Measurements from ENCODE around the gene NMRAL1. TPM values are rescaled to one million over a fixed set of nuclear protein-coding genes. Genes with fewer than 3 reads are reported as not detected.

Gene NMRAL1
- total and polyA plus RNA-seq, 12 donors, result 9.5 to 46.5 (median 30.0) TPM

GRCh38 chr16:4505356-4506147 is 31.1 kb upstream of the NMRAL1 start:
- ATAC-seq, result peak in 1 of 8 donors; percentile 15

DNA sequence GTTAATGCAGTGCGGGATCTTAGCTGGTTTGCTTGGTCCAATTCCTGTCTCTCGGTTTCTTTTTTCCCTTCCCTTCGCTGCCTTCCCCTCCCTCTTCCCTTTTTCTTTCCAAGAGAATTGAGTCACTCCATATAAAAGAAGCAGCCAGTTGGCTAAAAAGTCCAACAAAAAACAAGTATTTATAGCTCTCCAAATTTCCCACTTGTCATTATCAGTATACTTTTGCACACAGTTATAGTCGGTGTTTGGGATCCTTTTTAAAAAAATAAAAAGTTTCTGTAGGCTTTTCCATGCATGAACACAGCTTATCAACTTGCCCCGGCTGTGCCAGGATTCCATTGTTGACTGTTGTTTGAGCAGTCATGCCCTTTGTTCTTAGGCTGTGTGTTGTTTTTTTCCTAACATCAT is 26.6 kb upstream of the NMRAL1 start:
- intact Hi-C loops (cut with DNase I), result loop anchor here in 1 of 10 donors (10.0 kb wide), 1 partner anchor 454 kb away; the partner anchor contains the start of gene SEC14L5
- peak overlapping the region; percentile 46 to 83 (median 72) for H3K27ac ChIP-seq
- TF ChIP-seq, protein P1, sequence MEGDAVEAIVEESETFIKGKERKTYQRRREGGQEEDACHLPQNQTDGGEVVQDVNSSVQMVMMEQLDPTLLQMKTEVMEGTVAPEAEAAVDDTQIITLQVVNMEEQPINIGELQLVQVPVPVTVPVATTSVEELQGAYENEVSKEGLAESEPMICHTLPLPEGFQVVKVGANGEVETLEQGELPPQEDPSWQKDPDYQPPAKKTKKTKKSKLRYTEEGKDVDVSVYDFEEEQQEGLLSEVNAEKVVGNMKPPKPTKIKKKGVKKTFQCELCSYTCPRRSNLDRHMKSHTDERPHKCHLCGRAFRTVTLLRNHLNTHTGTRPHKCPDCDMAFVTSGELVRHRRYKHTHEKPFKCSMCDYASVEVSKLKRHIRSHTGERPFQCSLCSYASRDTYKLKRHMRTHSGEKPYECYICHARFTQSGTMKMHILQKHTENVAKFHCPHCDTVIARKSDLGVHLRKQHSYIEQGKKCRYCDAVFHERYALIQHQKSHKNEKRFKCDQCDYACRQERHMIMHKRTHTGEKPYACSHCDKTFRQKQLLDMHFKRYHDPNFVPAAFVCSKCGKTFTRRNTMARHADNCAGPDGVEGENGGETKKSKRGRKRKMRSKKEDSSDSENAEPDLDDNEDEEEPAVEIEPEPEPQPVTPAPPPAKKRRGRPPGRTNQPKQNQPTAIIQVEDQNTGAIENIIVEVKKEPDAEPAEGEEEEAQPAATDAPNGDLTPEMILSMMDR (IDR thresholded peaks at IDR 0.05), result no peak
- H3K36me3 ChIP-seq, result peaks cover 0 to 40% (median 3%) of the 10 kb centered on the region in 9 donors
- no peaks in the 10 kb centered on the region for H3K27me3 ChIP-seq
- H3K4me1 ChIP-seq, result peaks cover 6 to 76% (median 48%) of the 10 kb centered on the region in 9 donors
- 16 to 26% methylated on average over 5 of the region's 5 CpGs for WGBS, 2 donors
- DNase-seq, result no peak
- peak in 7 of 8 donors; percentile 13 to 72 (median 53) for ATAC-seq
- H3K9me3 ChIP-seq, result no peaks in the 10 kb centered on the region
- peak overlapping the region in 3 of 10 donors; percentile 14 to 17 (median 17) for H3K4me3 ChIP-seq

More at GRCh38 chr16:4505356-4506147, 31.1 kb upstream of the NMRAL1 start:
- WGBS, 2 donors, result 81 to 82% methylated on average over 13 of the region's 13 CpGs
- TF ChIP-seq, protein P1 (IDR thresholded peaks at IDR 0.05), result no peak
- H3K27ac ChIP-seq, result peak overlapping the region in 4 of 10 donors; percentile 3 to 93 (median 27)
- no peak for DNase-seq
- peaks cover 5 to 56% (median 26%) of the 10 kb centered on the region in 9 donors for H3K36me3 ChIP-seq
- peaks cover 3 to 64% (median 40%) of the 10 kb centered on the region in 9 donors for H3K4me1 ChIP-seq
- H3K9me3 ChIP-seq, result no peaks in the 10 kb centered on the region
- peak overlapping the region in 1 of 10 donors; percentile 16 for H3K4me3 ChIP-seq
- H3K27me3 ChIP-seq, result no peaks in the 10 kb centered on the region
- intact Hi-C loops (cut with DNase I), result loop anchor here in 7 of 10 donors (1.0 to 10.0 kb wide), 5 partner anchors 42 to 449 kb away; partner anchors contain the start of gene SEC14L5 (in 1 of the 7)

DNA sequence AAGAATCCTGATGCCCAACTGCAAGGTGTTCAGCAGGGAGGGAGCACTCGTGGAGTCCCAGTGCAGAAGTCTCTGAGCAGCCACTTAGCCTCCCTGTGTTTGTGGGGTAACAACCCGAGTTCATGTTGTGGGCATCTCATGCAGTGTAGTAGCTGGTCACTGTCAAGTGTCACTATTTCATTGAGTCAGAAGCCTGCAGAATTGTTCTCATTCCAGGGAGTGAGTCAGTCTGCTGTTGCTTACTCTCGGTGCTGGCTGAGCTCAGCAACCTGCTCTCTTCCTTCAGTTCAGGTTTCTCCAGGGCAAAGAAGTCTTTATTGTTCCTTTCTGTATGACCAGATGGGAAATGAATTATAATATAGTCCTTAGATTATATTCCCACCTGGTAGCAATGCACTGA is 25.8 kb upstream of the NMRAL1 start:
- Histone ChIP-seq H3K27ac (peak overlapping the region; percentile 46 to 83 (median 72)), H3K4me3 (peak overlapping the region in 3 of 10 donors; percentile 14 to 17 (median 17)), H3K27me3 (no peaks in the 10 kb centered on the region), H3K9me3 (no peaks in the 10 kb centered on the region), H3K4me1 (peaks cover 6 to 76% (median 48%) of the 10 kb centered on the region in 9 donors), H3K36me3 (peaks cover 0 to 33% (median 3%) of the 10 kb centered on the region in 9 donors)
- ATAC-seq (peak; percentile 79 to 89 (median 84)), DNase-seq (no peak)
- intact Hi-C loops (cut with DNase I), result loop anchor here in 1 of 10 donors (10.0 kb wide), 1 partner anchor 455 kb away; the partner anchor contains the start of gene SEC14L5
- 16 to 27% methylated on average over 3 of the region's 3 CpGs for WGBS, 2 donors
- TF ChIP-seq, protein P1 (IDR thresholded peaks at IDR 0.05), result no peak

GRCh38 chr16:4499196-4499555 is 24.8 kb upstream of the NMRAL1 start:
- peaks cover 6 to 74% (median 51%) of the 10 kb centered on the region in 9 donors for H3K4me1 ChIP-seq
- no peak for DNase-seq
- ATAC-seq, result no peak
- H3K4me3 ChIP-seq, result no peak overlapping the region
- WGBS, 2 donors, result 97 to 99% methylated on average over 4 of the region's 4 CpGs
- H3K27me3 ChIP-seq, result no peaks in the 10 kb centered on the region
- intact Hi-C loops (cut with DNase I), result no loop called here
- TF ChIP-seq, protein P1 (IDR thresholded peaks at IDR 0.05), result no peak
- H3K27ac ChIP-seq, result no peak overlapping the region
- H3K9me3 ChIP-seq, result no peaks in the 10 kb centered on the region
- H3K36me3 ChIP-seq, result peaks cover 0 to 32% (median 3%) of the 10 kb centered on the region in 9 donors

Measured in heart right ventricle (tissue), 16 donors.